ENCODE data around the gene PM20D1. TPM values are rescaled to one million over a fixed set of nuclear protein-coding genes. Genes with fewer than 3 reads are reported as not detected.

The PM20D1 gene
- total and polyA plus RNA-seq, 5 experiments from 2014 or later = 1.1 to 2.9 (median 1.6) TPM

DNA sequence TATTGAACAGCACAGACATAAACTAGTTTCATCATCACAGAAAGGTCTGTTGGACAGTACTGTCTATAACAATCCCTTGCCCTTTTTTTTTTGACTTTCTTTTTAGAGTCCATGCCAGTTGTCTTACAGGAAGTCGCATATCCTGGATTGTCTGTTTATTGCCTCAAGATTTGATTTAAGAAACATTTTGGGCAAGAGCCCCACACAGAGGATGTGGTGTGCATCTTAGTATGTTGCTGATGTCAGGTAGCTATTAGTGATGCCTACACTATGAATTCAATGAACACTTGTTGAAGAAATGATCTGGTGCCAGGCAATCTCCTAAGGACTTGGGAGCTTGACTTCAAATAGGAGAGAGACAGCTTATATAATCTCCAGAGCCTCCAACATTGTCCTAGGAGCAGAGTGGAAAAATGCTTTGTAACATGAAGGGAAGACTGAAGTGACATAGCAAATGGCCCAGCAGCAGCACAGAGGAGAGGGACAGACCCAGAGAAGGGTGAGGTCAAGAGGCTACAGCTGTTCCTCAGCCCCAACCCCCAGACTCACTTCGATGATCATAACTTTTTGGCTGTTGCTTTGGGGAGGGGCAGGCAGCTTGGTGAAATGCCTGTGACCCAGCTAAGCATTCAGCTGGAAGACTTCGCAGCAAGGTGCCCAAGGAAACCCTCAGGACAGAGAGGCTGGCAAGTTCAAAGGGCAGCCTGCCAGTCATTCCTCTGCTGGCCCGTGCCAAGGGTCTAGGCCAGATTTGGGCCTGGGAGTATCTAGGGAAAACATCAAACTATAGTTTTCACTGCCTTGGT is 67.1 kb downstream of the PM20D1 start:
- peak in 4 of 10 donors; percentile 18 to 54 (median 34) for DNase-seq
- Mint-ChIP-seq H3K9me3 (no peaks in the 10 kb centered on the region), H3K27ac (peak overlapping the region in 8 of 10 donors; percentile 6 to 90 (median 66)), H3K4me1 (peaks cover 5 to 17% (median 12%) of the 10 kb centered on the region in 4 donors), H3K27me3 (no peaks in the 10 kb centered on the region), H3K4me3 (no peak overlapping the region), H3K36me3 (no peaks in the 10 kb centered on the region)
- peak; percentile 49 to 91 for ATAC-seq
- POLR2A ChIA-PET = interaction anchor here (2.4 kb wide), 1 partner anchor 33 kb away, joined by 12 read pairs; the partner anchor contains the start of gene NUCKS1

- POLR2A ChIA-PET = interaction anchor here (0.9 kb wide), 1 partner anchor 148 kb away, joined by 3 read pairs; the partner anchor contains the start of gene ELK4
- H3K9me3 Mint-ChIP-seq = no peaks in the 10 kb centered on the region
- no peak for DNase-seq
Measured at GRCh38 chr1:205780335-205780734, 69.6 kb downstream of the PM20D1 start.

More at GRCh38 chr1:205780335-205780734, 69.6 kb downstream of the PM20D1 start:
- no peak overlapping the region for H3K4me3 Mint-ChIP-seq
- peak overlapping the region in 1 of 10 donors; percentile 27 for H3K27ac Mint-ChIP-seq
- no peaks in the 10 kb centered on the region for H3K27me3 Mint-ChIP-seq
- ATAC-seq = no peak
- no peaks in the 10 kb centered on the region for H3K36me3 Mint-ChIP-seq
- peaks cover 8 to 36% (median 26%) of the 10 kb centered on the region in 4 donors for H3K4me1 Mint-ChIP-seq

Other genes with a start within 250 kb of the PM20D1 start
- 100 to 1,000 TPM; 194 to 204 TPM for gene ELK4, start 218.1 kb downstream of the PM20D1 start, total RNA-seq
- 1 to 10 TPM; 4.5 to 8.3 (median 5.8) TPM for gene ELK4, start 218.1 kb downstream of the PM20D1 start, polyA plus RNA-seq
- under 1 TPM; 0.25 to 0.36 TPM for gene SLC45A3, start 169.6 kb downstream of the PM20D1 start, total RNA-seq
- gene SLC45A3, start 169.6 kb downstream of the PM20D1 start, polyA plus RNA-seq = not detected
- 100 to 1,000 TPM; 110 to 115 TPM for gene NUCKS1, start 100.0 kb downstream of the PM20D1 start, total RNA-seq
- 10 to 100 TPM; 17.3 to 26.1 (median 18.6) TPM for gene NUCKS1, start 100.0 kb downstream of the PM20D1 start, polyA plus RNA-seq
- gene RAB29, start 74.7 kb downstream of the PM20D1 start, total RNA-seq = 10 to 100 TPM; 50.2 to 50.3 TPM
- 100 to 1,000 TPM in 1 of 3 donors, 10 to 100 TPM in 2; 71.3 to 113 (median 84.6) TPM for gene RAB29, start 74.7 kb downstream of the PM20D1 start, polyA plus RNA-seq
- gene SLC41A1, start 36.9 kb downstream of the PM20D1 start, total RNA-seq = 10 to 100 TPM; 29.0 to 31.0 TPM
- gene SLC41A1, start 36.9 kb downstream of the PM20D1 start, polyA plus RNA-seq = 10 to 100 TPM in 2 of 3 donors, 1 to 10 TPM in 1; 9.0 to 19.3 (median 13.1) TPM
- gene SLC26A9, start 93.3 kb upstream of the PM20D1 start, total RNA-seq = not detected
- not detected for gene SLC26A9, start 93.3 kb upstream of the PM20D1 start, polyA plus RNA-seq
- gene RAB7B, start 153.3 kb upstream of the PM20D1 start, total RNA-seq = not detected
- gene RAB7B, start 153.3 kb upstream of the PM20D1 start, polyA plus RNA-seq = not detected
- gene CTSE, start 173.8 kb upstream of the PM20D1 start, total RNA-seq = not detected
- not detected for gene CTSE, start 173.8 kb upstream of the PM20D1 start, polyA plus RNA-seq
- under 1 TPM in 1 of 2 experiments, not detected in 1; 0.52 TPM for gene RHEX, start 203.0 kb upstream of the PM20D1 start, total RNA-seq
- not detected for gene RHEX, start 203.0 kb upstream of the PM20D1 start, polyA plus RNA-seq